Tongue (tissue), 2 donors: ENCODE data around the gene METTL9. TPM values are rescaled to one million over a fixed set of nuclear protein-coding genes. Genes with fewer than 3 reads are reported as not detected.
A peak's percentile ranks its signal among the peaks of the same experiment; 100 is the strongest.
"Not testable (repeated sequence)": the region's sequence is repeated elsewhere in the genome, so short reads cannot be mapped to it uniquely, and the experiment has no call there.

Source experiments
- DNase-seq: peaks from one replicate; pipeline ENCODE4 v3.0.0-alpha.2; 2015
- total RNA-seq: library from RNA; depleted of rRNA; stranded (reverse); fragments of >200 nt; gene quantifications from one replicate; pipeline ENCODE4 v1.2.3, GENCODE V29; 2014

METTL9 gene
- total RNA-seq = 164 TPM

DNA sequence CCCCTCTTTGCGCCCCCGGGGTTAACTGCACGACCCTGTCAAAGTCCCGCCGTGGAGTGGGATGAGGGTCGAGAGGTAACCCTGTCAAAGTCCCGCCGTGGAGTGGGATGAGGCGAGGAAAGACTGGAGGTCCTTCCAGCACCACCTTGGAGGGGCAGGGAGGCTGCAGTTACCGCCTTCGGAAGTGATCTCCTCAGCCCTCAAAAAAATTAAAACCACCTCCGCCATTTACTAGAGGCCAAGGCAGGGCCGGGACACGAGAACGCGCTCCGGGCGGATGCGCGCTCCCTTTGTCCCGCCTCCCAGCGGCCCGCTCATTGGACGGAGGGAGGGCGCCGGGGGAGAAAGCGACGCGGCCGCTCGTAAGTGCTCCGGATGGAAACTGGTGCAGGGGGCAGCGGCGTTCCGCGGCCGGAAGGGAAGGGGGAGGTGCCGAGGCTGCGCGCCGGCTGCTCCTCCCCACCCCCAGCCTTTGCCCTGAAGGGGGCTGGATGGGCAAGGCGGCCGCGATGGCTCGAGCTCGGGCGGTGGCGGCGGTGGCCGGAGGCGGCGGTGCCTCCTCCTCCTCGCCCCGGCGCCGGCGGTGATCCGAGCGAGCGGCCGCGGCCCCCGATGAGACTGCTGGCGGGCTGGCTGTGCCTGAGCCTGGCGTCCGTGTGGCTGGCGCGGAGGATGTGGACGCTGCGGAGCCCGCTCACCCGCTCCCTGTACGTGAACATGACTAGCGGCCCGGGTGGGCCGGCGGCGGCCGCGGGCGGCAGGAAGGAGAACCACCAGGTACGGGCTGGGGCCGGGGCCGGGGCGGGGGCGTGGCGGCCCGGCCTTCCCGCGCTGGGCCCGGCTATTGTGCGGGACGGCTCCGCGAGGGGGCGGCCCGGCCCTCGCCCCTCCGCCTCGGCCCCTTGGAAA is at the start of gene METTL9:
METTL9 (plus strand) TSS at position 456 of the 909 bp plus-strand sequence; CDS start at position 613, 157 bp downstream.
- peak; percentile 98 for DNase-seq

DNA sequence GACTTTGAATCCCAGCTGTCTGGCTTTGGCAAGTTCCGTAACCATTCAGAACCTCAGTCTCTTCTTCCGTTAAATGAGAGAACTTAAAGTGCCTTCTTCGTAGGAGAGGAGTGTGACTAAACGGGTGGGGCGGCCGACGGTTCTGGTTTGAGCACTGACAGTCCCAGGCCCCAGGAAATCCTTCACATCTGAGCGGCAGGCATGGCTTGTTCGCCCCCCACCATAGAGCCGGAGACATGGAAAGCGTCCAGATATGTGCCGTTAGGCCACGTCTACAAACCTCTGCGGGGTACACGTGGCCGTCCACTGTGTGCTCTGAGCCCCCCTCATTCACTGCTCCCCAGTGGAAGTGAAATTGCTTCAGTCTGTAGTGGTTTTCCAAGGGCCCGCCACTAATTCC is 49.4 kb upstream of the METTL9 start:
- DNase-seq = not testable (repeated sequence)

GRCh38 chr16:21550435-21550834 is 48.9 kb upstream of the METTL9 start:
- DNase-seq = not testable (repeated sequence)

GRCh38 chr16:21551076-21551475 is 48.3 kb upstream of the METTL9 start:
- not testable (repeated sequence) for DNase-seq

- not testable (repeated sequence) for DNase-seq
Observed at GRCh38 chr16:21551600-21551999, 47.8 kb upstream of the METTL9 start.

GRCh38 chr16:21553481-21554296 is 45.7 kb upstream of the METTL9 start:
- DNase-seq = not testable (repeated sequence)

DNA sequence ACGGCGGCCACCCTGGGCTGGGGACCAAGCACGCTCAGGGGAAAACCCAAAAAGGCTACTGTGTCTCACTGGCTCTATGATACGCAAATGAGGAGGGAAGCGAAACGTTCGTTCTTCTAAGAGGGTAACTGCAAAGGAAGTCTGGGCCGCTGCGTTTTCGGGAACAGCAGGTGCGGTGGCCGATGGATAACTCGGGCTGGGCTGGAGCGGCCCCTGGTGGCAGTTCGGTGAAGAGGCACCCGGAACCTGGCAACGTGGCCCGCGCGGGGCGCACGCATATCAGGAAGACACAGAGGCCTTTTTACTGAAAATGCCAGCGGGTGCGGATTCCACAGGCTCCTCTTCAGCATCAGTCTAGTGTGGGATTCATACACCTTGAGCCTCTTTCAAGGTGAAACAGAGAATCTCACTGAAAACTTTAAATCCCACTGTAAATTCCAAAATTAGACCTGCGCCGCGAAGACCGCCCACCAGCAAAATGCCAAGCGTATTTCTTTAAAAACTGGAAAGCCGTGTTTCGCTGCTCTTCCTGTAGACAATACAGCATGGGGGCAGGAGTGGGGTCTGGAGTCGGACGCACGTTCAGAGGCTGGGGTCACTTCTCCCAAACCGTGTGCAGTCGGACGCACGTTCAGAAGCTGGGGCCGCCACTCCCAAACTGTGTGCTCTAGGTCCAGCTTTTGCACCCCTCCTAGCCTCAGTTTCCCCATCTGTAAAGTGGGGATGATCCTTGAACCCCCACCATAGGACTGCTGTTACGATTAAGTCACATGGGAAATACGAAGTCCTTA is 44.4 kb upstream of the METTL9 start:
- peak; percentile 90 for DNase-seq

DNA sequence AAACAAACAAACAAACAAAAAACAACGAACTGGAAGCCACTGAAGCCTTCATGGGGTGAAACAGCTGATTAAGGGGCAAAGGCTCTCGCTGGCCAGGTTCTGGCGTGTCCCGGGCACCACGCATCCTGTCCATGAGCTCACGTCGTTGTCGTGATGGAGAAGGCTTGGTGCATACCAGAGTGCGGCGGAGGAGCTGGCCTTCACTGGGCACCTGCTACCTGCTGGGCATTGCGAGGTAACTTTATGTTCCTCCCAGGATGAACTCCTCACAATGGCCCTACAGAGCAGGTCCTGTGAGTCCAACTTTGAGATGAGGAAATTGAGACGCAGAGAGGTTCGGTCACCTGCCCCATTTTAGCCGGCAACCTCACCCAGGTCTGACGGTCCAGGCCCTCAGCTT is 43.8 kb upstream of the METTL9 start:
- not testable (repeated sequence) for DNase-seq

GRCh38 chr16:21556026-21556595 is 43.3 kb upstream of the METTL9 start:
- not testable (repeated sequence) for DNase-seq

DNA sequence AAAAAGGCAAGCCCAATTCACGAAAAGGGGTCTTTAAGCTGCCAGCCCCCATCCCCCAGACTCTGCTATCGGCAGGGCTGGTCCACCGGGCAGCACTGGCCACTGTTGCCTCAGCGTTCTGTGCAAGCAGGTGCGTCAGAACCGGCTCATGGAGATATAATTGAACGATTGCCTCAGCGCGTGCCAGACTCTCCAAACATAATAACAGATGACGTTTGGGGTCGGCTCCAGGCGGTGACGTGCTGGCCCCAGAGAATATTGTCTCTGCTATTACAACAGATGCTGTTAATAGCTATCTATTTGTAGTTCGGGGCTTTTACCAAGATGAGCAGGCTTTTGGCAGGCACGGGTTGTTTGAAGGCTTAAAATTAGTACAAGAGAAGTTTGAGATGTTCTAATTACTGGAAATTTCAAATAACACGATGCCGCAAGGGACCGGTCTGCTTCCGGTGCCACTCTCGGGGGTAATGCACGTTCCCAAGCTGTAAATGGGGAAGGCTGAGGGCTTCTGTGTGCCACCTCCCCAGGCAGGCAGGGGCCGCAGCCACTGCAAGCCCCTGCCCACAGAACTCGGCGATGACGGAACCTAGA is 42.6 kb upstream of the METTL9 start:
- peak; percentile 73 for DNase-seq

DNA sequence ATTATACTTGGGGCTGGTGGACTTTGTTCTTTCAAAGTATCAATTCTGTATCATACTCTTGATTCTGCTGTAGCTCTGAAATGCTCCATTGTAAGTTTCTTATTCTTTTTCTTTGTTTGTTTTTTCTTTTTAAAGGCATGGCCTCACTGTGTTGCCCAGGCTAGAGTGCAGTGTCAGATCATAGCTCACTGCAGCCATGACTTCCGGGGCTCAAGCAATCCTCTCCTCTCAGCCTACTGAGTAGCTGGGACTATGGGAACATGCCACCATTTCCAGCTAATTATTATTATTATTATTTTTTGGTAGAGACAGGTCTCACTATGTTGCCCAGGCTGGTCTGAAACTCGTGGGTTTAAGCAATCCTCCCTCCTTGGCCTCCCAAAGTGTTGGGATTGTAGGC is 38.9 kb upstream of the METTL9 start:
- no peak for DNase-seq

DNA sequence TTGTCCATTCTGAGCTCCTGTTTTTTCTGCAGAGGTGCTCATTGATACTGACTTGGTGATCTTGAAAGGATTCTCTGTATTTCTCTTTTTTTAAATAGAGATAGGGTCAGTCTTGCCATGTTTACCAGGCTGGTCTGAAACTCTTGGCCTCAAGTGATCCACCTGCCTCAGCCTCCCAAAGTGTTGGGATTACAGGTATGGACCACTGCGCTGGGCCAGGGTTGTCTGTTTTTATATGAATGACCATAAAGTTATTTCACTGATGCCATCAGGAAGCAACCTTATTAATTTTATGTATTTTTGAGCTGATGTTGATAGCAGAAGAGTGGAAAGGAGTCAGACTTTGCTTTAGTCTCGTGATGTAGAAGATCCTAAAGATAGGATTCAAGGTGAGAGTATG is 35.7 kb upstream of the METTL9 start:
- DNase-seq = no peak

- DNase-seq = not testable (repeated sequence)
Observed at GRCh38 chr16:21564367-21564766, 35.0 kb upstream of the METTL9 start.

- no peak for DNase-seq
Observed at GRCh38 chr16:21565507-21565860, 33.9 kb upstream of the METTL9 start.

- no peak for DNase-seq
Observed at GRCh38 chr16:21565861-21566669, 33.3 kb upstream of the METTL9 start.

DNA sequence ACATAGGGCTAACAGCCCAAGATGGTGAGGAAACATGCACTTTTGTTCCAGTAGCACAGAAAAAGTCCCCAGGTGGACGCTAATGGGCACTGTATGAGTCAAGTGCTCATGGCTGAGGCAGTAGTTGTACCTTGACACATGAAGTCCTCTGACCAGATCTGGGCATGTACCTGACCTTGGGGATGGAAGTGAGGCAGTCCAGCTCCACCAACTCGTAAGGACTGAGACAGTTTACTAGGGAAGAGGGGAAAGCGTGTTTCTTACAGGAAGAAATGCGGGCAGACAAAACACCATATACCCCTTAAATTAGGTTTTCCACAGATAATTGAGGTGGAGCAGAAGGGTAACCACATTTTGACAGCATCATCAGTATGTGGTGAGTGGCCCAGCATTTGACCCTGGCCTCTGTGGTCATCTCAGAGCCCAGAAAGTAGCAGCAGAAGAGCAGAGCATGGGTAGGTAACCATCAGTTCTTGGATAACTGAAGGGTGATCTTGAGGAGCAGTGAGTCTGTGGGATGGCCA is 32.4 kb upstream of the METTL9 start:
- DNase-seq = no peak

DNA sequence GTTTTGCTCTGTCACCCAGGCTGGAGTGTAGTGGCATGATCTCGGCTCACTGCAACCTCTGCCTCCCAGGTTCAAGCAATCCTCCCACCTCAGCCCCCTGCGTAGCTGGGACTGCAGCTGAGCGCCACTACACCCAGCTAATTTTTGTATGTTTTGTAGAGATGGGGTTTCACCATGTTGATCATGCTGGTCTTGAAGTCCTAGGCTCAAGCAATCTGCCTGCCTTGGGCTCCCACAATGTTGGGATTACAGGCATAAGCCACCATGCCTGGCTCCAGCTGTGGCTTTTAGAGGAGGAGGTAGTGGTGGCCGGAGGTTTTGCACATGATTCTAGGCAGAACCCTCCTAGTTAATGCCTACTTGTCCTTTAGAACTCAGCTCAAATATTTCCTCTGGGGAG is 31.9 kb upstream of the METTL9 start:
- not testable (repeated sequence) for DNase-seq

DNA sequence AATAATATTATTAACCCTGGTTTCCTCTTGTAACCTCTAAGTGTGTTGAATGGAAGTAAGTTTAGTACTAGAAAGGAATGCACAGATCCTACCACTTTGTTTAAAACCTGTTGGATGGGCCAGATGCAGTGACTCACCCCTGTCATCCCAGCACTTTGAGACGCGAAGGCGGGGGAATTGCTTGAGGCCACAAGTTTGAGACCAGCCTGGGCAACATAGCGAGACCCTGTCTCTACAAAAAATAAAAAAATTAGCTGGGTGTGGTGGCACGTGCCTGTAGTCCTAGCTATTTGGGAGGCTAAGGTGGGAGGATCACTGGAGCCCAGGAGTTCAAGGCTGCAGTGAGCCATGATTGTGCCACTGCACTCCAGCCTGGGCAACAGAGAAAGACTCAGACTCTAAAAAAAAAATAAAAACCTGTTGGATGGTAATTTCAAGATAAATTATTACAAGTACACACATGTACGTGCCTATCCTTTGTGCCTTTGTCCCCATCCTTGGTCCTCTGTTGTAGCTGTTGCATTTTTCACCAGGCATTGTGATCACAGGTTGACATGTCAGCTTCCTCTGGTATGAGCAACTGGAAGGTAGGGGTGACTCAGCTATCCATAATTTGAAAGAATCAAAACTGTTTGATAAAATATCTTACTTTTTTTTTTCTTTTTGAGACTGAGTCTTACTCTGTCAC is 30.7 kb upstream of the METTL9 start:
- DNase-seq = no peak

- no peak for DNase-seq
Observed at GRCh38 chr16:21570676-21571017, 28.7 kb upstream of the METTL9 start.

- DNase-seq = not testable (repeated sequence)
Observed at GRCh38 chr16:21573506-21573905, 25.9 kb upstream of the METTL9 start.
